GM12875 (cell line): ENCODE results near the gene HSPA1L.

ENCODE experiments used
- H3K4me3 ChIP-seq: one replicate; pipeline ENCODE4 v1.5.1; 2011; ENCODE audit warnings: low read depth, low read length, control low read depth
- TF ChIP-seq, protein P1 (sequence below): IDR thresholded peaks from 2 replicates; pipeline ENCODE4 v1.5.1; 2011; ENCODE audit warnings: low read depth, mild to moderate bottlenecking, control low read depth, inconsistent platforms, low read length, moderate library complexity, borderline replicate concordance; ENCODE audit not compliant: insufficient read depth

HSPA1L gene

DNA sequence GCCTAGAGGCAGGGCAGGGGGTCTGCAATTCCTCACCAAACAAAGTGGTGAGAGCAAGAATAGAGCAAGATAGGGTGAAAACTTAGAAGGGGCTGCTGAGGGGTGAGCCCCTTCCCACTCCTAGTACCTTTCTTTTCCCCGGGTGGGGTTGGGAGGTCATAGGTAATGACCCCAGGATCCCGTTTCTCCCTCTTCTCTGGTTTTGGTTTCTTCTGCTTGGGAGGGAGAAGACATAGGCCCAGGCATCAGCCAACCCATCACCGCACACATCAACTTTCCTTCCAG lies 23.1 kb downstream of the HSPA1L start:
- no peak overlapping the region for H3K4me3 ChIP-seq
- TF ChIP-seq, protein P1, sequence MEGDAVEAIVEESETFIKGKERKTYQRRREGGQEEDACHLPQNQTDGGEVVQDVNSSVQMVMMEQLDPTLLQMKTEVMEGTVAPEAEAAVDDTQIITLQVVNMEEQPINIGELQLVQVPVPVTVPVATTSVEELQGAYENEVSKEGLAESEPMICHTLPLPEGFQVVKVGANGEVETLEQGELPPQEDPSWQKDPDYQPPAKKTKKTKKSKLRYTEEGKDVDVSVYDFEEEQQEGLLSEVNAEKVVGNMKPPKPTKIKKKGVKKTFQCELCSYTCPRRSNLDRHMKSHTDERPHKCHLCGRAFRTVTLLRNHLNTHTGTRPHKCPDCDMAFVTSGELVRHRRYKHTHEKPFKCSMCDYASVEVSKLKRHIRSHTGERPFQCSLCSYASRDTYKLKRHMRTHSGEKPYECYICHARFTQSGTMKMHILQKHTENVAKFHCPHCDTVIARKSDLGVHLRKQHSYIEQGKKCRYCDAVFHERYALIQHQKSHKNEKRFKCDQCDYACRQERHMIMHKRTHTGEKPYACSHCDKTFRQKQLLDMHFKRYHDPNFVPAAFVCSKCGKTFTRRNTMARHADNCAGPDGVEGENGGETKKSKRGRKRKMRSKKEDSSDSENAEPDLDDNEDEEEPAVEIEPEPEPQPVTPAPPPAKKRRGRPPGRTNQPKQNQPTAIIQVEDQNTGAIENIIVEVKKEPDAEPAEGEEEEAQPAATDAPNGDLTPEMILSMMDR, result no peak

DNA sequence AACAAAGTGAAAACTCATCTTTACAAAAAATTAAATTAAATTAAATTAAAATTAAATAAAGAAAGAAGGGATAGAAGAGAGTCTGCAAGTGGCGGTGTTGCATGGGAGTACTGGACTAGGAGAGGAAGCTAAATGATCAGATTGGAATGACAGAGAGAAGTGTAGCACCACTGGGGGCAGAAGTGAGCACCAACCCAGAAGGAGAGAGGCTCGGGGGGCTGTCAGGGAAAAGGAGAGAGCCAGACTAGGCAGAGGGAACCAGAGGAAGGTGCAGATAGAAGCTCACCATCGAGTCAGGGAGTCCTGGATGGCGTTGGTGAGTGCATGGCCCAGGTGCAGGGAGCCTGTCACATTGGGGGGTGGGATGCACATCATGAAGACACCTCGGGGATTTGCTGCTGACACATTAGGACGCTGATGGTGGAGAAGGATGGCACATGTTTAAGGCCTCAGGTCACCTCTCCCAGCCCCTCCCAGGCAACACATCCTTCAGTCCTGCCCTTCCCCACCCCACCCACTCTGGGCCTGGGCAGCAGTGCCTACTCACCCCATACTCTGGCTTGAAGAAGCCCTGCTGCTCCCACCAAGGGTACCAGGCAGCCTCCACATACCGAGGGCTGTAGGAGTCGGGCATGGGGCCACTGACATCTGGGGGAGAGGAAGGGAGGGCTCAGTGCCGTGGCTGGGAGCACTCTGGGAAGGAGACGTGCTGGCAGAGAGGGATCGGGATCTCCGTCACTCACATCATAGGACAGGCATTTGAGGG lies 23.6 kb downstream of the HSPA1L start:
- TF ChIP-seq, protein P1, result peak; percentile 69
- no peak overlapping the region for H3K4me3 ChIP-seq

DNA sequence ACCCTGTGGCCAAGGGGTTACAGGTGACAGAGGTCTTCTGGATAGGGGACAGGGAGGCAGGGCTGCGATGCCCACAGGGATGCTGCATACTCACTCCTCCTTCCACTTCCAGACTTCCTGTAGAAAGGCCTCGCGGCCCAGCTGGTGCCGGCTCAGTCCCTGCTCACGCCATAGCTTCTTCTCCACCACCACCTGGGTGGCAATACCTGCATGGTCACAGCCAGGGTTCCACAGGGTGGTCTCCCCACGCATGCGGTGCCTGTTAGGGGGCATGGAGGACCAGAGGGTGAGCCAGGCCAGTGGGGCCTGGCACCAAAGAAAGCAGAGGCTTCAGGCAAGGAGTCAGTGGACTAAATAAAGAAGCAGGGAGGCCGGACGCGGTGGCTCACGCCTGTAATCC lies 29.6 kb downstream of the HSPA1L start:
- H3K4me3 ChIP-seq, result no peak overlapping the region
- TF ChIP-seq, protein P1, result no peak

DNA sequence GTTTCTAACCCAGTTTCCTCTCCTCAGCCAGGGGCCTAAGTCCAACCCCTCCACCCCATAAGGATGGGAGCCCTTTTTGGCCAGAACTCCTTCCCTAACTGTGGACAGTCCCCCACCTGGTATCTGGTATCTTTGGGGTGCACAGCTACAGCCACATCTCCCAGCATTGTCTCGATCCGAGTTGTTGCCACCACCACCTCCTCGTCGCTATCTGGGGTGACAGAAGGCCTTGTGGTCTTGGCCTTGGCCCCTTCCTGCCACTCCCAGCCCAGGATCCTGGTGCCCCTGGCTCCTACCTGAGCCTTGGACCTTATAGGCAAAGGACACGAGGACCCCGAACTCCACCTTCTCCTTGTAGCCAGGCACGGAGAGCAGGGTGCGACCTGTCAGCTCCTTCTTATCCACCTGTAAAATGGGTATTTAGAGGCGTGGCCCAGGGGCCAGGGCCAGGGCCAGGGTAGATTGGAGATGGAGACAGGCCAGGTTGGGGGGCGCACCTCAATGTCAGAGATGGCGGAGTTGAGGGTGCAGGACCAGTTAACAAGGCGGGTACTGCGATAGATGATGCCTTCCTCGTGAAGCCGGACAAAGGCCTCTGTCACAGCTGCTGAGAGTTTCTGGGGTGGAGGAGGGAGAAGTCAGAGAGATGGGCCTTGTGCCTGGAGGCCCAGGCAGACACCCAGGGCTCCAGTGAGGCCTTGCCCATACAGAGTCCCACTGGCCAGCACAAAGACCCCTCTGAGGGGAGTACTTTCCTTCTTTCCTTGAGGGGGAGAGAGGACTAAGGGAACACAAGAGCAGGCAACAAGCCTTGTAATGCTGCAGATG lies 30.8 kb downstream of the HSPA1L start:
- H3K4me3 ChIP-seq, result no peak overlapping the region
- TF ChIP-seq, protein P1, result no peak

DNA sequence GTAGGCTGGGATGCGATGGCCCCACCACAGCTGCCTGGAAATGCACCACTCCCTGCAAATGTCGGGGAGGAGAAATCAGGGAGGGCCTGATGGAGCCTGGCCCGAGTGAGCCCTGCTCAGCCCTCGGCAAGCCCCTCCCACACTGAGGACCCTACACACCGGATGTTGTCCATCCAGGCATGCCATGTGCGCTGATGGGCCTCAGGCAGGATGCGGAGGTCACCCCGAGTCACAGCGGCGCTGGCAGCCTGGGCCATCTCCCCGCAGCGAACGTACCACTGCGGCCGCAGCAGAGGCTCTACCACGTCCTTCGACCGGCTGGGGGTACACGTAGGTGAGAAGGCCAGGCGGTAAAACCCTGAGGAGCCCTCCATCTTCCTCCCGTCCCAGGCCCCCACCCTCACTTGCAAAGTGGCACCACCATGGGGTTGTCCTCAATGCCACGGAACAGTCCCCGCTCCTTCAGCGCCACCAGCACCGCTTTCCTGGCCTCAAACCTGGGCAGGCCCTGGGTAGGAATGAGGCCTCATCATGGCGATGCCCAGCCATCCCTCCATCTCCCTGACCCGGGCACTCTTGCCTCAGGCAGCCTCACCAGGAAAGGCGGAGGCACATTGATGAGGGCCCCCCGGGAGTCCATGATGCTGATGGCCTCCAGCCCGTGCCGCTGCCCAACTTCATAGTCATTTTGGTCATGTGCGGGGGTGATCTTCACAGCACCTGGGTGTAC lies 32.8 kb downstream of the HSPA1L start:
- TF ChIP-seq, protein P1, result no peak

DNA sequence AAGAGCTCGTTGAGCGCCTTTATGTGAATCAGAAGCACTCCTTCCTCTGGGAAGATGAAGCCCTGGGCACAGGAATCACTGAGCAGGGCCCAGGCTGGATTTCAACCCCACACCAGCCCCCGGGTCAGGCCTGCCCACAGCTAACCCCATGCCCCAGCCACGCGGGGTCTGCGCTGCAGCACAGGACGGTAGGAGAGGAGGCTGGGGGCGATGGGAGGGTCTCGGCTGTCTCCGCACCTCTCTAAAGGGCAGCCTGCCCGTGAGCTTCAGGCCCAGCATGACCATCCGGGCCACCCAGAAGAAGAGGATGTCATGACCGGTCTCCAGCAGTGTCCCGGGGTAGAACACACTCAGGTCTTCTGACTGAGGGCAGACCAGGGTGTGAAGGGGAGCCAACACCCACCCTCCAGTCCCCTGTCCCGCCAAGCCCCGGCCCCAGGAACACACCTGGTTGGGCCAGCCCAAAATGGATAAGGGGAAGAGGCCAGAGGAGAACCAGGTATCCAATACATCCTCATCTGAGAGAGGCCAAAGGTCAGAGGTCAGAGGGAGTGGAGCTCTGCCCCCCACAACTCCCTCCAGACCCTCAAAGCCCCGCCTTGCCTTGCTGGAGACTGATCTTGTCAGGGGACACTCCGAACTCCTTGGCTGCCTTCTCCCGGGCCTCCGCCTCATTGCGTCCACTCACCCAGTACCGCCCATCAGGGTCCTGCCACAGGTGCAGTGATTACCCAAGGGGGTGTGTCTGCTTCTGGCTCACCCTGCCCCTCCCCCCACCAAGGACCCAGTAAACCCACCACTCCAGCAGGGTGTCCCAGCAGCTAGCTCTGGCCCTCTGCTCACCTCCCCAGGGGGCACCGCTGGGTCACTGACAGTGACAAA lies 33.6 kb downstream of the HSPA1L start:
- H3K4me3 ChIP-seq, result no peak overlapping the region
- TF ChIP-seq, protein P1, result no peak

More for the DNA sequence above, 32.8 kb downstream of the HSPA1L start:
- H3K4me3 ChIP-seq, result no peak overlapping the region
